Endothelial cell of coronary artery (primary cell): Measurements from ENCODE around the gene SHROOM1. TPM values are rescaled to one million over a fixed set of nuclear protein-coding genes. Genes with fewer than 3 reads are reported as not detected.

Experiments
- total RNA-seq: library from RNA; depleted of rRNA; stranded (reverse); fragments of >200 nt; gene quantifications from 2 replicates; pipeline ENCODE4 v1.2.3, GENCODE V29; 2014

Gene SHROOM1, protein sequence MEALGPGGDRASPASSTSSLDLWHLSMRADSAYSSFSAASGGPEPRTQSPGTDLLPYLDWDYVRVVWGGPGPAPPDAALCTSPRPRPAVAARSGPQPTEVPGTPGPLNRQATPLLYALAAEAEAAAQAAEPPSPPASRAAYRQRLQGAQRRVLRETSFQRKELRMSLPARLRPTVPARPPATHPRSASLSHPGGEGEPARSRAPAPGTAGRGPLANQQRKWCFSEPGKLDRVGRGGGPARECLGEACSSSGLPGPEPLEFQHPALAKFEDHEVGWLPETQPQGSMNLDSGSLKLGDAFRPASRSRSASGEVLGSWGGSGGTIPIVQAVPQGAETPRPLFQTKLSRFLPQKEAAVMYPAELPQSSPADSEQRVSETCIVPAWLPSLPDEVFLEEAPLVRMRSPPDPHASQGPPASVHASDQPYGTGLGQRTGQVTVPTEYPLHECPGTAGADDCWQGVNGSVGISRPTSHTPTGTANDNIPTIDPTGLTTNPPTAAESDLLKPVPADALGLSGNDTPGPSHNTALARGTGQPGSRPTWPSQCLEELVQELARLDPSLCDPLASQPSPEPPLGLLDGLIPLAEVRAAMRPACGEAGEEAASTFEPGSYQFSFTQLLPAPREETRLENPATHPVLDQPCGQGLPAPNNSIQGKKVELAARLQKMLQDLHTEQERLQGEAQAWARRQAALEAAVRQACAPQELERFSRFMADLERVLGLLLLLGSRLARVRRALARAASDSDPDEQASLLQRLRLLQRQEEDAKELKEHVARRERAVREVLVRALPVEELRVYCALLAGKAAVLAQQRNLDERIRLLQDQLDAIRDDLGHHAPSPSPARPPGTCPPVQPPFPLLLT
- total RNA-seq, result 4.2 and 4.3 TPM in 2 replicates

DNA sequence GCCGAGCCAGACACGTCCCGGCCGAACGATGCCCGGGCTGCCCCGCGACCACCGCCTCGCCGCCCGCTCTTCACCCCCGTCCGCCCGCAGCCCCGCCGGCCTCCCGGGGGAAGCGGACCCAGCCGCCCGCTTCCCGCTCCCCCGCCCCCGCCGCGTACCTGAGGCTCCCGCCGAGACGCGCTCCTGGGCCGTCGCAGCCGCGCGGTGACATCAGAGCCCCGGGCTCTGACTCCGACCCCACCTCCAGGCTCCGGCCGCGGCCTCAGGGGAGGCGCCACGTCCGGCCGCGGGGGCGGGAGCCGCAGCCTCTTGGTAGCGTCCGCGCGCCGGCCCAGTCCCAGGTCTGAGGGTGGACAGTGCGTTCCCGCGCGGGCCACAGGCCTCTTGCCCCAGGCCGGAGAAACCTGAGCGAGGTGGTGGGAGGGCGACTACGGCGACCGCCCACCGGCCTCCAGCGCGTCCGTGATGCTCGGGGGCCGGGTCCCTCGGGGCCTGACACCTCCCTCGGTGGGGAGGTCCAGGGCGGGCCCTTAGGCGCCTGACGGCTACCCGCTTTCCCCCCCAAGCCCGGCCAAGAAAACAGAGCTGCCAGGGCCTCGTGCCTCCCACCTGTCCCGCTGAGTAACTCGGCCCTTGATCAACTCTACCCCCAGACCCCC lies at the start of gene SHROOM1:
SHROOM1 (minus strand) TSS at position 212 of the 659 bp plus-strand sequence. CDS start 4,507 bp downstream, outside the sequence.

DNA sequence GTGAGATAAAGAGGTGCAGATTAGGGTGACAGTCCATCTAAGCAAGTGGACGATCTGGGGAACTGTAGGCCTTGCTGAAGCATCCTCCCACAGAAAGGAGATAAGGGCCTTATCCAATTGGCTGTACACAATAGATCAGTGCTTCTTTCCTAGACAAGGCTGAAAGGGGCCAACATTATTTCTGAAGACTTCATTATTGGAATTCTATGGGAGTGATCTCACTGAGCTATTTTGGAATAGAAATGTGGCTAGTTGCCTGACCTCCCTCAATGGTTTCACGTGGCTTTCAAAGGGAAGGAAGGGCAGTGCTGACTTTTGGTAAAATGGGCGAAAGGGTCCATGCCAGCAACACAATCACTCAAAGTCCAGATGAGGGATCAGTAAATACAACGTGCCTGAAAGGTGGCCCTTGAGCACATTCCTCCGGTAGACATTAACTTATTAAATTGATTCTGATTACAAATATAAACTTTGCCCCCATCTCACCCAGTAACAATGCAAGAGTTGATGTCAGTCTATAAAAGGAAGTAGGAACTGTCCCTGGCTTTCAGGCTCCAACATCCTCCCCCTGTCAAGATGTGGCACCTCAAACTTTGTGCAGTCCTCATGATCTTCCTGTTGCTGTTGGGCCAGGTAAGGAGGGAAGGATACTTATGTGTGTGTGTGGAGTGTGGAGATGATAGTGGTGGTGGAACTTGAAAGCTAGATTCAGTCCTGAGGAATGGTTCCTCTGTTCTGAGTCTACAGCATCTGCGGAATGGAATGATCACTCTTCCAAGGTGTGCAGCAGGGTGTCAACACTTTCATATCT lies 42.9 kb upstream of the SHROOM1 start, which contains the start of gene LEAP2:
LEAP2 (plus strand) TSS at position 550 of the 811 bp plus-strand sequence; CDS start at position 577, 27 bp downstream.

DNA sequence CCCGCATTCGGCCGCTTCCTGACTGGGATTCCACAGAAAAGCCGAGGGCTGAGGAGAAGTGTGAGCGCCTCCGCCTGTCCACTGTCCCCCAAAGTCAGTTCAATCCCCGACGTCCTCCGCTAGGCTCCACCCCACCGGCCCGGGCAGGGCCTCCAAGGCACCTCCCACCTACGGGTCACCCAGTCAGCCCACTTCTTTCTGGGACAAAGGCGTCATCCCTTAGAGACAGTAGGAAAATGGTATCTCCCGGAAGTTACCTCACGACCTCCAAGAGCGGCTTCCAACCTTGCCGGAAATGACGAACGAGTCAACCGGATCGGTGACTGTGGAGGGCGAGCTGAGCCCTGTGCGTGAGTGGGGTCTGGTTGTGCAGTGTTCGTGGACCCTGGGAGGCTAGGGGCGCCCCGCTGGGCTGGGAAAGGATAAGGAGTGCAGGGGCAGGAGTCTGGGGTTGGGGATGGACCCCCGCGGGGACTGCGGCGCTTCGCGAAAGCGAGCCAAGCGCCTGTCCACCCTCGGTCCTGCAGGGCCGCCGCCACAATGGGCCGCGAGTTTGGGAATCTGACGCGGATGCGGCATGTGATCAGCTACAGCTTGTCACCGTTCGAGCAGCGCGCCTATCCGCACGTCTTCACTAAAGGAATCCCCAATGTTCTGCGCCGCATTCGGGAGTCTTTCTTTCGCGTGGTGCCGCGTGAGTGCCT lies 36.0 kb upstream of the SHROOM1 start, which contains the start of the genes GDF9 and UQCRQ:
GDF9 (minus strand) TSS at position 128 of the 704 bp plus-strand sequence. CDS start 1,936 bp downstream, outside the sequence.
UQCRQ (plus strand) TSS at position 301 of the 704 bp plus-strand sequence; CDS start at position 541, 240 bp downstream.

DNA sequence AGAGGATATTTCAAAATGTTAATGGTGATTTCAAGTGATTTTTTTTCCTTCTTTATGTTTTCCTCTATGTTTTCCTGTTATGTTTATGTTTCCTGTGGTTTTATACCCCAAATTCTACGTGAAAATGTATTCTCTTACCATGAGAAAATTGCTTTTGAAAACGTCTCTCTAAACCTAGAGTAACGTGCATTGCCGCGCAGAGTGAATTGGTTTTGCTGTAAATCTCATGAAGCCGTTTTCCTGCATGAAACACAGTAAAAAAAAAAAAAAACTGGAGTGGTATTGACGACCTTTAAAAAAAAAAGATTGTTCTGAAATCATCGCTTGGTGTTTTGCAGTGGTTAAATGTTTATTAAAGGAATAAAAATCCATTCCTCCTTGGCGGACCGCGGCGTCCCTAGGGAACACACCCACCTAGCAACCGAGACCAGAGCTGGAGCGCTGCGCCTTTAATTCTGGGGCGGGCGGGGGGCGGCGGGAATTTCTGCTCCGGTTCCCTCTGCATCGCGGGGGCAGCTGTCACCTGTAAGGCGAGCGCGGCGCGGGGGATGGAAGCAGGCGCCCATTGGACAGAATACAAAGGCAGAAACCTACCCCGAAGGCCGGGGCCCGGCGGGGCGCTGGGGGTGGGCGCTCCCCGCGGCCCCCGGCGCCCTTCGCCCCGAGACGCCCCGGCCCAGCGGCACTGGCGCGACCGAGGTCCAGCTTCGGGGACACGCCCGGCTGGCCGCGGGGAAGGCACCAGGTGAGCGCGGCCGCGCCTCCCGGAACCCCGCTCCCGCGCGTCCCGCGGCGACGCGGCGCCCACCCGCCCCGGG lies 17.5 kb downstream of the SHROOM1 start, which contains the start of gene SOWAHA:
SOWAHA (plus strand) TSS at position 522 of the 818 bp plus-strand sequence. CDS start 320 bp downstream, outside the sequence.

DNA sequence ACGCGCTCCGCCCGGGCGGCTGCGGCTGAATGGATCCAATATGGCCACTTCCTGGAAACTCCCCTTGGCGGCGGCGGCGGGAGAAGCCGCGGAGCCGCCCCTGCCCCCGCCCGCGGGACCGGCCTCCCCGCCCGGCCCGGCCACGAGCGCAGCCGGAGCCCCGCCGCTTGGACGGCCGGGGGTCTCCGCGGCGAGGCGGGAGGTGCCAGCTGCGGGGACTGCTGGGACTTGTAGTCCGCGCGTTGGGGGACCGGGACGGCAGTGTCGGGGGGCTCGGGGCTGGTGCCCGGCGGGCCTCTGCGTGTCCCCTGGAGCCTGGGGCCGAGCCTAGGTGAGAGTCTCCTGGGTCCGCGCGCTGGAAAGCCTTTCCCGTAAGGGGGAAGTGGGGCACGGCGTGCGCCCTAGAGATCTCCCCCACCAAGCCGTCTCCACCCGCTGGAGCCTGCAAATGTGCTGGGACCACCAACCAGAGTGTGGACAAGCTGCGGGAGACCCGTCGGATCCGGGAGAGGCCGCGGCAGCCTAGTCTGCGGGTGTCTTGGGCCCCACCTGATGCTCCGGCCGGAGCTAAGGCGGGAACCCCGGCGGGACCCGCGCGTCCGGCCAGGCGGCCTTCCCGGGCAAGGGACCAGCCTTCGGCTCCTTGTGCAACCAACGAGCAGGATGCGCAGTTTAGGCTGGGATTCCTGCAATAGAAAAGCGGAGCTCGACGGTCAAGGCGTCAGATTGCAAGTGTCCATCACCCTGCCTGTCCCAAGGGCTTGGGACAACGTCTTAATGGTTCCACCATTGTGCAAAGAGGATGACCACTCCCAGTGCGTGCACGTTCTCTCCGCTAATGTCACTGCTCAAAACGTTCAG lies 53.0 kb downstream of the SHROOM1 start, which contains the start of gene SEPTIN8:
SEPTIN8 (minus strand) TSS at position 31 of the 861 bp plus-strand sequence. CDS start 102 bp downstream, outside the sequence.

Other genes with a start within 250 kb of the SHROOM1 start
- not detected in 2 replicates for gene IL13, start 172.5 kb downstream of the SHROOM1 start, total RNA-seq
- gene IL4, start 156.7 kb downstream of the SHROOM1 start, total RNA-seq, result not detected in 2 replicates
- gene KIF3A, start 93.1 kb downstream of the SHROOM1 start, total RNA-seq, result 10.4 and 13.2 TPM in 2 replicates
- gene CCNI2, start 83.2 kb downstream of the SHROOM1 start, total RNA-seq, result not detected in 2 replicates
- 44.6 and 61.6 TPM in 2 replicates for gene SEPTIN8, start 53.4 kb downstream of the SHROOM1 start, total RNA-seq
- not detected in 2 replicates for gene SOWAHA, start 17.3 kb downstream of the SHROOM1 start, total RNA-seq
- under 0.01 and 0.09 TPM in 2 replicates for gene GDF9, start 35.8 kb upstream of the SHROOM1 start, total RNA-seq
- gene UQCRQ, start 36.0 kb upstream of the SHROOM1 start, total RNA-seq, result 84.6 and 115 TPM in 2 replicates
- gene LEAP2, start 43.0 kb upstream of the SHROOM1 start, total RNA-seq, result 0.09 and 0.19 TPM in 2 replicates
- 30.4 and 34.4 TPM in 2 replicates for gene AFF4, start 133.0 kb upstream of the SHROOM1 start, total RNA-seq
- gene ZCCHC10, start 195.9 kb upstream of the SHROOM1 start, total RNA-seq, result 9.9 and 15.6 TPM in 2 replicates
- gene HSPA4, start 221.4 kb upstream of the SHROOM1 start, total RNA-seq, result 110 and 115 TPM in 2 replicates